Measurements from ENCODE around the gene HEXB.

HEXB gene

DNA sequence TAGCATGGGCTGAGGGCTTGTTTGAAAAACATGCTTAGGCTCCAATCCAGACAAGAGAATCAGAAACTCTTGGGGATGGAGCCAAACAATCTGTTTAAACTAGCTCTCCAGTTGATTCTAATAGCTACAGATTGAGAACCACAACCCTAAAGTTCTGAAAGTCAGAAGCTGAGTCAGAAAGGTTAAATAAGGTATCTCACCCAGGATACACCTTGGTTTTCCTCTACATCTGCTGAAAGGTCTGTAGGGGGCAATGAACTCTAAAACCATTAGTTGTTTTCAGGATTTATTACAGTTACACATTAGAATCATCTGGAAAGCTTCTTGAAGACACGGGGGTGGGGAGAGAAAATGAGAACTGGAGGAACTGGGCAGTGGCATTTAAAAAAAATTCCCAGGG is 76.2 kb downstream of the HEXB start:
- no peak for DNase-seq

- no peak for DNase-seq
These were observed 77.6 kb downstream of the HEXB start for GRCh38 chr5:74762599-74762998.

DNA sequence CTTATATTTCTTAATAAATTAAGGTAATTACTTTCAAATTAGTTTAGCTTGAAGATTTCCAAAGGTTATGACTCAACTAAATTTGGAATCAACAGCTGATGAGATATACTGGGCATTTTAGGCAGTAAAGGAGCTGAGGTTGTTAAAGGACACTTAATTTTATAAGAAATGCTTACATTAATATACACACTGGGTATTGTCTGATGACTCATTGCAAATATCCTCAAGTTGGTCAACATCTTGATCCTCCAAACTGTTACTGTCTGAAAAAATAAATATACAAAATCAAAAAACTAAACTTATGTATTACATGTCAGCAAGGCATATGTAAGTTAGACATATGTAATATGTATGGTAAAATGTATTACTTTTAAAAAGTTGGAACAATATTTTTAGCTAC is 78.5 kb downstream of the HEXB start:
- DNase-seq, result no peak

DNA sequence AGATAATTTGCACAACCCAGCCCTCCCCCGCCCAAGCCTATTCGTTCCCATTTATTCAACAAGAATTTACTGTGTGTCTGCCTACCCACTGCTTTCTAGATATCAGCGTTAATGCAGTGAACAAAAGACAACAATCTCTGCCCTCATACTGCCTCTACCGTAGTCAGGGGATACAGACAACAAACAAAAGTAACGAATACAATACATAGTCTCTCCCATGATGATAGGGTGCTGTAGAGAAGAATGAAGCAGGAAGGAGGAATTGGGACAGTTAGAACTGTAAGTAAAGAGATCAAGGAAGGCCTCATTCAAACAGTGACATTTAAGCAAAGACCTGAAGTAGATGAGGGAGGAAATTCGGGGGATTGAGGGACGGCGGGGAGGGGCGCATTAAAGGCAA is 80.2 kb downstream of the HEXB start:
- DNase-seq, result no peak

DNA sequence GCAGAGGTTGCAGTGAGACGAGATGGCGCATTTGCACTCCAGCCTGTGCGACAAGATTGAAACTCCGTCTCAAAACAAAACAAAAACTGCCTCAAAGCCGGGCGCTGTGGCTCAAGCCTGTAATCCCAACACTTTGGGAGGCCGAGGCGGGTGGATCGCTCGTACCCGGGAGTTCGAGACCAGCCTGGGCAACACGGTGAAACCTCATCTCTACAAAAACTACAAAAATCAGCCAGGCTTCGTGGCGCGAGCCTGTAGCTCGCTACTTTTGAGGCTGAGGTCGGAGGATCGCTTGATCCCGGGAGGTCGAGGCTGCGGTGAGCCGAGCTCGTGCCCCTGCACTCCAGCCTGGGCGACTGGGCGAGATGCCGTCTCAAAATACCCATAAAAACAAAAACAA is 80.9 kb downstream of the HEXB start:
- DNase-seq, result no peak

GRCh38 chr5:74766418-74766848 is 81.4 kb downstream of the HEXB start:
- peak; percentile 6 to 24 for DNase-seq

DNA sequence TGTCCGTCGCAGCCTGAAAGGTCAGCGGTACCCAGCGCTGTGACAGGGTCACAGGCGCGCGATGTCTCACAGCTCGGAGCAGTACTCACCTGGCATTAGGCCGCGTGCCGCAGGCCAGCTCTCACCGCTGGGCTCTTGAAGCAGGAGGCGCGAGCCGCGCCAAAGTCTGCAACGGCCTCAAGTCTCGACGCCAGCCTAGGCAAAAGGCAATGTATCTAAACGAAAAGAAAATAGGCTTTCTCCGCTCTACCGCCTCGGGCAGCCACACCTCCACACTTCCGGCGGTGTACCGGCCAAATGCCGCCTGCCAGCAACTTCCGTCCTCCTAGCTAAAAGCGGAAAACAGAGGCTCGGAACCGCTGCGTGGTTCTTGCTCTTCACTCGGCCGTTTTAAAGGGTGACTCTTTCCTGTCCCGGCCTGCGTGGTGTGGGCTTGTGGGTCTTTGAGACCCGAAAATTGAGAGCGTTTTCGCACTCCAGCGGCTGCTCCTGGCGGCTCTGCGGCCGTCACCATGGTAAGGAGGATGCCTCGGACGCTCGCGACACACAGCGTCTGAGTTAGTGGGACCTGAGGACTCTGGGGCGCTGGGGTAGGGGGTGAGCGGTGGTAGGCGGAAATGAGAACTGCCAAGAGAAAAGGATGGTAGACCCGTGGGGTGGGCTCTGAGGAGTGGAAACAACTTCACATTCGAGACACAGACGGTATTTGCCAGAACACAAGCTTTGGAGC is 82.0 kb downstream of the HEXB start, which contains the start of the genes GFM2 and NSA2:
TSS of gene GFM2 (minus strand) at position 269 of the 730 bp plus-strand sequence. CDS start 3,375 bp downstream, outside the sequence.
TSS of gene NSA2 (plus strand) at position 401 of the 730 bp plus-strand sequence. CDS start at position 513, 112 bp downstream.
- DNase-seq, result peak; percentile 85 to 87

- peak in 1 of 2 experiments; percentile 17 for DNase-seq
These were observed 82.5 kb downstream of the HEXB start for GRCh38 chr5:74767579-74767913.
